Measurements from ENCODE around the gene IFFO2. TPM values are rescaled to one million over a fixed set of nuclear protein-coding genes. Genes with fewer than 3 reads are reported as not detected.

Gene IFFO2
- total RNA-seq, 4 donors from 2014 or later, result 25.8 to 88.8 (median 52.7) TPM

DNA sequence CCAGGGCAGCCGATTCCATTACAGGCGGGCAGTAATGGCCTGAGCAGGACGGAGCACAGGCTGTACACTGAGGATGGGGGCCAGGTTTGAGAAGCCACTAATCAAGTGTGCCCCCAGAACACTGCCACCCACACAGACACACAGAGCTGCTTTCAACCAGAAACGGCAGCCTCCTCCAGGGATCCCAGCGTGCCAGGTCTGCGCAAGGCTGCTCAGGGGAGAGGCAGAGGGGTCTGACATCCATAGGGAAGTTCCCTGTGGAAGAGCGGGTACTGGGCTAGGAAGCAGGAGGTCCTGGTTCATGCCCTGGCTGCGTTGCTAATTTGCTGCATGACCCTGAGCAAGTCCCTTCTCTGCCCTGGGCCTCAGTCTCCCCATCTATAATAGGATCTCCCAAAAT lies 28.1 kb downstream of the IFFO2 start:
- Histone ChIP-seq H3K27me3 (no peaks in the 10 kb centered on the region), H3K9me3 (no peaks in the 10 kb centered on the region), H3K4me1 (peaks cover 54 to 84% (median 64%) of the 10 kb centered on the region in 3 donors), H3K27ac (peak overlapping the region in 2 of 4 donors; percentile 84 to 89), H3K36me3 (no peaks in the 10 kb centered on the region), H3K4me3 (no peak overlapping the region)
- whole genome bisulfite sequencing, 2 donors, result 84% methylated on average over 8 of the region's 8 CpGs; no CpG with 5 or more reads in 1 of the 2 donors
- no peak for TF ChIP-seq POLR2A (IDR thresholded peaks at IDR 0.05)
- TF ChIP-seq, protein P1, sequence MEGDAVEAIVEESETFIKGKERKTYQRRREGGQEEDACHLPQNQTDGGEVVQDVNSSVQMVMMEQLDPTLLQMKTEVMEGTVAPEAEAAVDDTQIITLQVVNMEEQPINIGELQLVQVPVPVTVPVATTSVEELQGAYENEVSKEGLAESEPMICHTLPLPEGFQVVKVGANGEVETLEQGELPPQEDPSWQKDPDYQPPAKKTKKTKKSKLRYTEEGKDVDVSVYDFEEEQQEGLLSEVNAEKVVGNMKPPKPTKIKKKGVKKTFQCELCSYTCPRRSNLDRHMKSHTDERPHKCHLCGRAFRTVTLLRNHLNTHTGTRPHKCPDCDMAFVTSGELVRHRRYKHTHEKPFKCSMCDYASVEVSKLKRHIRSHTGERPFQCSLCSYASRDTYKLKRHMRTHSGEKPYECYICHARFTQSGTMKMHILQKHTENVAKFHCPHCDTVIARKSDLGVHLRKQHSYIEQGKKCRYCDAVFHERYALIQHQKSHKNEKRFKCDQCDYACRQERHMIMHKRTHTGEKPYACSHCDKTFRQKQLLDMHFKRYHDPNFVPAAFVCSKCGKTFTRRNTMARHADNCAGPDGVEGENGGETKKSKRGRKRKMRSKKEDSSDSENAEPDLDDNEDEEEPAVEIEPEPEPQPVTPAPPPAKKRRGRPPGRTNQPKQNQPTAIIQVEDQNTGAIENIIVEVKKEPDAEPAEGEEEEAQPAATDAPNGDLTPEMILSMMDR (IDR thresholded peaks at IDR 0.05), result no peak
- no peak for DNase-seq
- intact Hi-C loops (cut with DNase I), result no loop called here

DNA sequence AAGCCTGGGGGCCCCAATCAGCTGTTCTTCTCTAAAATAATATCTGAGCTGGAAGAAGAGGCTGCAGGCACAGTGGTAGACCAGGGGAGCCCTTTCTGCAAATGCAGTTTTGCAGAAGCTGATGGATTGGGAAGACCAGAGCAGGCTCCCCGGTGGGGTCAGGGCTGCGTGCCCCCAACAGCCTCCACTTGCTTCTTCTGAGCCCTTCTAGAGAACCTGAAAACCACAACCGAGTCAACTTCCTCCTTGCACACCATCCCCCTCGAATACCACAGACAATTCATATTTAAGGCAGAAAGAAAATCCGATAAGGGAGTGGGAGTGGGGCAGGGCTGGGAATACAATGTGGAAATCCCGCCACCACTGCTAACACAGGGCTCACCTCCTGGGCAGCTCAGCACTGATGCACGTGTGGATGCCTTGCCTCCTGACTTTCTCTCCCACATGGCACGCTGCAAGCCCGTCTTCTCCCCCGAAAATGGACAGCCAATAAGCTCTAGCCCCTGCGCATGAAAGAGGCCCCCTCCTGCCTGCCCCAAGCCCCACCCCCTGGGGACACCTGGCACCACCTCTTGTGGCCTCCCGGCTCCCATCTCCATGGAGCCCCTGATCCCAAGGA lies 28.7 kb downstream of the IFFO2 start:
- Histone ChIP-seq H3K9me3 (no peaks in the 10 kb centered on the region), H3K4me1 (peaks cover 56 to 84% (median 66%) of the 10 kb centered on the region in 3 donors), H3K27me3 (no peaks in the 10 kb centered on the region), H3K36me3 (no peaks in the 10 kb centered on the region), H3K4me3 (peak overlapping the region in 2 of 4 donors; percentile 16 to 43), H3K27ac (peak overlapping the region; percentile 73 to 95 (median 86))
- TF ChIP-seq, protein P1 (IDR thresholded peaks at IDR 0.05), result no peak
- TF ChIP-seq POLR2A (IDR thresholded peaks at IDR 0.05), result no peak
- intact Hi-C loops (cut with DNase I), result no loop called here
- WGBS, 2 donors, result 27 to 42% methylated on average over 4 to 9 of the region's 12 CpGs
- DNase-seq, result no peak

DNA sequence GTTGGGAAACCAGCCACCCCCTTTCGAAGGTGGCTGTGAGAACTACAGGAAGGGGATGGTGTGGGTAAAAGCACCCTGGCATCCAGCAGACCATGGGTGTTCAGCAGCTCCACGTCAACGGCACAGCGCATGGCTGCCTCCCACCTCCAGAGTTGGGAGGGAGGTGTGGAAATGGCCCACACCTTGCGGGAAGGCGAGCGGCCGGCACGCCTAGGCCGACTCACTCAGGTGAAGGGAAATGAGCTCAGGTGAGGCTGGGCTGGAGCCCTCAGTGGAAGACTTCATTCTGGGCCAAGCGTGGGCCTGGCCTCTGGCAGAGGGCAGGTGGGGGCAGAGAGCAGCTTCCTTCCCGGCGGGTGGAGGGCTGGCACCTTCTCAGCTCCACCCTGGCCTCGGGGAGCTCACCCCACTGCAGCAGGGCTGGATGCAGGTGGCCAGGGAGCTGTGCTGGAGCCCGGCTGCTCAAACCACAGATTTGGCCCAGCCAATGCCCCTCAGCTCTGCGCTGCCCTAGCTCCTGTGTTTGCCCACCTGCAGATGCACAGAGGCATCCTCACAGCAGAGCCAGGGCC lies 29.3 kb downstream of the IFFO2 start:
- H3K4me3 ChIP-seq, result peak overlapping the region in 2 of 4 donors; percentile 16 to 43
- no peaks in the 10 kb centered on the region for H3K27me3 ChIP-seq
- H3K36me3 ChIP-seq, result no peaks in the 10 kb centered on the region
- no peak for TF ChIP-seq POLR2A (IDR thresholded peaks at IDR 0.05)
- TF ChIP-seq, protein P1 (IDR thresholded peaks at IDR 0.05), result no peak
- peak overlapping the region; percentile 73 to 95 (median 86) for H3K27ac ChIP-seq
- H3K4me1 ChIP-seq, result peaks cover 56 to 84% (median 66%) of the 10 kb centered on the region in 3 donors
- DNase-seq, result no peak
- intact Hi-C loops (cut with DNase I), result no loop called here
- H3K9me3 ChIP-seq, result no peaks in the 10 kb centered on the region
- WGBS, 2 donors, result 13 to 73% methylated on average over 3 to 4 of the region's 16 CpGs

DNA sequence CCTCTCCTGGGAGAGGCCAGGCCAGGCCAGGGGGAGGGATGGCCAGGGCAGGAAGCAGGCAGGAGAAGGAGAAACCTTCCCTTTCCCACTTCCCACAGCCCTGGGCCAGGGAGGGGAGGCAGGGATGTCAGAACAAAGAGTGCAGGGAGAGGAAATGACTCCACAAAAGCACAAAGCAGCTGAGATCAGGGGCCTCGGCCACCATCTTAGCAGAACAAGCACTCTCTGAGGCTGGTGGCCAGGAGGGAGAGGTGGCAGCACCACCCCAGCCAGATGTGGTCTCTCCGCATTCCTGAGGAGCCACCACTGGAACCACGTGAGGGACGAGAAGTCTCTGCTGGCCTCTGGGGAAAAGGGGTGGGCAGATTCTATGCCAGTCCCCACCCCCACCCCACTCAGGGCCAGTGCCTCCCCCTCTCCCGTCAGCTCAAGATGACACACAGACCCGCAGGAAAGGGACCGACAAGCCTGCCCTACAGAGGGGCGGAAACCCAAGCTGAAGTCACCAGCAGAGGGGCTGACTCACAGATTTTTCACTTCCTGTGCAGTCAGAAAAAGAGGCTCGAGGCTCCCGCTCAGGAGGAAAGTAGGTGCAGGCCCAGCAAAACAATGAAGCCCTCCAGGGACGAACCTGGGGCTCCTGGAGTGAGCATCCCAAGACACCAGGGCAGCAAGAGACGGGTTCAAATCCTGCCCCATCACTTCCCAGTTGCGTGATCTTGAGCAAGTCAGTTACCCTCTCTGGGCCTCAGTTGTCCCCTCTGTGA lies 30.0 kb downstream of the IFFO2 start:
- H3K9me3 ChIP-seq, result no peaks in the 10 kb centered on the region
- H3K27me3 ChIP-seq, result no peaks in the 10 kb centered on the region
- H3K4me1 ChIP-seq, result peaks cover 58 to 84% (median 67%) of the 10 kb centered on the region in 3 donors
- 11 to 44% methylated on average over 2 to 6 of the region's 13 CpGs for WGBS, 2 donors
- no peaks in the 10 kb centered on the region for H3K36me3 ChIP-seq
- peak overlapping the region in 2 of 4 donors; percentile 16 to 43 for H3K4me3 ChIP-seq
- peak; percentile 43 for DNase-seq
- TF ChIP-seq, protein P1 (IDR thresholded peaks at IDR 0.05), result no peak
- TF ChIP-seq POLR2A (IDR thresholded peaks at IDR 0.05), result peak in 1 of 4 donors; percentile 35
- H3K27ac ChIP-seq, result peak overlapping the region; percentile 73 to 95 (median 86)
- intact Hi-C loops (cut with DNase I), result no loop called here

DNA sequence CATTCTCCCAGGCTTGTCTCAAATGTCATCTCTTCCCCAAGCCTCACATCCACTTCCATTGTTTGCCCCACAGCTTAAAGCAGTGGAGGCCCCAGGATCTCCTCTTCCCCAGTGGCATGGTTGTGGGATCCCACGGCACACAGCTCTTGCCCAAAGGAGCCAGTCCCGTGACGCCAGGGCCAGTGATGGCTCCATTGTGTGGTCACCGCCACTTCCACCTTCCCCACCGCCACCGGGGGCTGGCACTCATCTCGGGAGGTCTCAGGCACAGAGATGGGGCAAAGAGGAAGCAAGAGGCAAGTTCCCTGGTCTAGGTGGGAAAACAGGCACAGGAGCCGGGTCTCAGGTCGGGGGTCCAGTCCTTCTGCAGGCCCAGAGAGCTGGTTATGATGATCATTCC lies 31.2 kb downstream of the IFFO2 start:
- Histone ChIP-seq H3K4me1 (peaks cover 58 to 86% (median 67%) of the 10 kb centered on the region in 3 donors), H3K27me3 (no peaks in the 10 kb centered on the region), H3K4me3 (no peak overlapping the region), H3K36me3 (peaks cover 0 to 8% (median 3%) of the 10 kb centered on the region in 3 donors), H3K27ac (peak overlapping the region in 1 of 4 donors; percentile 93), H3K9me3 (no peaks in the 10 kb centered on the region)
- intact Hi-C loops (cut with DNase I), result no loop called here
- WGBS, 2 donors, result 91 to 94% methylated on average over 2 to 8 of the region's 9 CpGs
- no peak for DNase-seq
- TF ChIP-seq, protein P1 (IDR thresholded peaks at IDR 0.05), result no peak
- no peak for TF ChIP-seq POLR2A (IDR thresholded peaks at IDR 0.05)

Measured in esophagus squamous epithelium (tissue), 5 donors.